ENCODE measurements around the gene TMEM266.

DNA sequence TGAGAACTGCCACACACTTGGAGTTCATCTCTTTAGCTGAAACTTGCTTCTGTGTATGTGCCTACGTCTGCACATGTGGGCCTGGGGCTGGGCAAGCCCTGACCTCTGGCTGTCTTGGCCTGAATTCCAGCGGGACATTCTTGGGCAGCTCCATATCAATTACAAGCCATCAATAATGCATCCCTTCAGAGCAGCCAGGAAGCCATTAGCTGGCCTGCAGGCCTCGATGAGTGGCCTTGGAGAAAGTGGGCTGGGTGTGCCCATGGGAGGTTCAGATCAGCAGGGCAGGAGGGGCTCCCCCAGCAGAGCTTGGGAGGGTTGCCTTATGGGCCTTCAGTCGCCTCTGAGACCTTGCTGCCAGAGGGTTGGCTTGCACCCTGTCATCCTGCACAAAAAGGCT is 127.4 kb downstream of the TMEM266 start:
- TF ChIP-seq SUZ12 (IDR thresholded peaks at IDR 0.05; ENCODE audit: extremely low read depth, insufficient read depth, insufficient read length): no peak
- no peak for TF ChIP-seq YY1 (IDR thresholded peaks at IDR 0.05; ENCODE audit: insufficient read depth, insufficient read length)
- TF ChIP-seq ZNF274 (IDR thresholded peaks at IDR 0.05; ENCODE audit: low read depth, low read length): no peak
